SK-N-SH treated with all-trans-retinoic acid at 6 μM for 48 hours (cell line): Measurements from ENCODE around the gene HDHD2.

Source experiments
- CSDC2 ChIP-seq: fragments of 250-450 bp; sonication (Bioruptor Pico); IDR thresholded peaks from 2 replicates; pipeline ENCODE4 v1.5.0; 2020; ENCODE audit warnings: mild to moderate bottlenecking, moderate library complexity
- PPARA ChIP-seq: fragments of 250-450 bp; sonication (Bioruptor Pico); IDR thresholded peaks from 2 replicates; pipeline ENCODE4 v1.5.0; 2020; ENCODE audit warnings: mild to moderate bottlenecking, borderline replicate concordance
- TOX ChIP-seq: fragments of 250-450 bp; sonication (Bioruptor Pico); IDR thresholded peaks from 2 replicates; pipeline ENCODE4 v1.8.0; 2021; ENCODE audit warnings: mild to moderate bottlenecking, moderate library complexity, borderline replicate concordance
- ZFP3 ChIP-seq: fragments of 250-450 bp; sonication (Bioruptor Pico); IDR thresholded peaks from 2 replicates; pipeline ENCODE4 v1.5.0; 2020; ENCODE audit warnings: mild to moderate bottlenecking, moderate library complexity
- TF ChIP-seq, protein P1 (sequence below): fragments of 250-450 bp; sonication (Bioruptor Pico); IDR thresholded peaks from 2 replicates; pipeline ENCODE4 v1.5.0; 2020; ENCODE audit warnings: mild to moderate bottlenecking, moderate library complexity
- TF ChIP-seq, protein P2 (sequence below): fragments of 250-450 bp; sonication (Bioruptor Pico); IDR thresholded peaks from 2 replicates; pipeline ENCODE4 v1.8.0; 2020; ENCODE audit warnings: mild to moderate bottlenecking, moderate library complexity, borderline replicate concordance
- TF ChIP-seq, protein P3 (sequence below): fragments of 250-450 bp; sonication (Bioruptor Pico); IDR thresholded peaks from 2 replicates; pipeline ENCODE4 v1.5.1; 2021; ENCODE audit warnings: mild to moderate bottlenecking, moderate library complexity
- TF ChIP-seq, protein P4 (sequence below): fragments of 250-450 bp; sonication (Bioruptor Pico); IDR thresholded peaks from 2 replicates; pipeline ENCODE4 v1.5.1; 2020; ENCODE audit warnings: low read depth, mild to moderate bottlenecking, moderate library complexity

DNA sequence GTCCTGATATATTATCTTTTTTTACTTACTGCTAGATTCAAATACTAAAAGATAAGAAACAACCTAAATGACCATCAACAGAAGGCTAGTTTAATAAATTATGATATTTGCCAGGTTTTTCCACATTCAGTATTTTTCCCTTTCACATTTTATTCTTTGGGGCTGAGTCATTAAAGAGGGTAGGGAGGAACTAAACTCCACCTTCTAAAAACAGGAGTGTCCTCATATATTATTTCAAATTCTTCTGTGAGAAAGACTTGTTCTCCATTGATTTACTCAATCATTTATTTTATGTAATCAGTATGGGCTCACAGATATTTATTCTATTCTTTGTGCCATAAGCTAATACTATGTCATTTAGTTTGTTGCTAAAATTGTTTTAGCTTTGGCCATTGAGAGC lies 9.0 kb downstream of the HDHD2 start:
- TF ChIP-seq, protein P1, sequence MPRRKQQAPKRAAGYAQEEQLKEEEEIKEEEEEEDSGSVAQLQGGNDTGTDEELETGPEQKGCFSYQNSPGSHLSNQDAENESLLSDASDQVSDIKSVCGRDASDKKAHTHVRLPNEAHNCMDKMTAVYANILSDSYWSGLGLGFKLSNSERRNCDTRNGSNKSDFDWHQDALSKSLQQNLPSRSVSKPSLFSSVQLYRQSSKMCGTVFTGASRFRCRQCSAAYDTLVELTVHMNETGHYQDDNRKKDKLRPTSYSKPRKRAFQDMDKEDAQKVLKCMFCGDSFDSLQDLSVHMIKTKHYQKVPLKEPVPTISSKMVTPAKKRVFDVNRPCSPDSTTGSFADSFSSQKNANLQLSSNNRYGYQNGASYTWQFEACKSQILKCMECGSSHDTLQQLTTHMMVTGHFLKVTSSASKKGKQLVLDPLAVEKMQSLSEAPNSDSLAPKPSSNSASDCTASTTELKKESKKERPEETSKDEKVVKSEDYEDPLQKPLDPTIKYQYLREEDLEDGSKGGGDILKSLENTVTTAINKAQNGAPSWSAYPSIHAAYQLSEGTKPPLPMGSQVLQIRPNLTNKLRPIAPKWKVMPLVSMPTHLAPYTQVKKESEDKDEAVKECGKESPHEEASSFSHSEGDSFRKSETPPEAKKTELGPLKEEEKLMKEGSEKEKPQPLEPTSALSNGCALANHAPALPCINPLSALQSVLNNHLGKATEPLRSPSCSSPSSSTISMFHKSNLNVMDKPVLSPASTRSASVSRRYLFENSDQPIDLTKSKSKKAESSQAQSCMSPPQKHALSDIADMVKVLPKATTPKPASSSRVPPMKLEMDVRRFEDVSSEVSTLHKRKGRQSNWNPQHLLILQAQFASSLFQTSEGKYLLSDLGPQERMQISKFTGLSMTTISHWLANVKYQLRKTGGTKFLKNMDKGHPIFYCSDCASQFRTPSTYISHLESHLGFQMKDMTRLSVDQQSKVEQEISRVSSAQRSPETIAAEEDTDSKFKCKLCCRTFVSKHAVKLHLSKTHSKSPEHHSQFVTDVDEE (CRISPR knock-in tag) = no peak
- TF ChIP-seq ZFP3 (CRISPR knock-in tag) (no peak), TOX (CRISPR knock-in tag) (no peak), PPARA (no peak), CSDC2 (CRISPR knock-in tag) (no peak)
- TF ChIP-seq, protein P2, sequence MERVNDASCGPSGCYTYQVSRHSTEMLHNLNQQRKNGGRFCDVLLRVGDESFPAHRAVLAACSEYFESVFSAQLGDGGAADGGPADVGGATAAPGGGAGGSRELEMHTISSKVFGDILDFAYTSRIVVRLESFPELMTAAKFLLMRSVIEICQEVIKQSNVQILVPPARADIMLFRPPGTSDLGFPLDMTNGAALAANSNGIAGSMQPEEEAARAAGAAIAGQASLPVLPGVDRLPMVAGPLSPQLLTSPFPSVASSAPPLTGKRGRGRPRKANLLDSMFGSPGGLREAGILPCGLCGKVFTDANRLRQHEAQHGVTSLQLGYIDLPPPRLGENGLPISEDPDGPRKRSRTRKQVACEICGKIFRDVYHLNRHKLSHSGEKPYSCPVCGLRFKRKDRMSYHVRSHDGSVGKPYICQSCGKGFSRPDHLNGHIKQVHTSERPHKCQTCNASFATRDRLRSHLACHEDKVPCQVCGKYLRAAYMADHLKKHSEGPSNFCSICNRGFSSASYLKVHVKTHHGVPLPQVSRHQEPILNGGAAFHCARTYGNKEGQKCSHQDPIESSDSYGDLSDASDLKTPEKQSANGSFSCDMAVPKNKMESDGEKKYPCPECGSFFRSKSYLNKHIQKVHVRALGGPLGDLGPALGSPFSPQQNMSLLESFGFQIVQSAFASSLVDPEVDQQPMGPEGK = no peak
- TF ChIP-seq, protein P3, sequence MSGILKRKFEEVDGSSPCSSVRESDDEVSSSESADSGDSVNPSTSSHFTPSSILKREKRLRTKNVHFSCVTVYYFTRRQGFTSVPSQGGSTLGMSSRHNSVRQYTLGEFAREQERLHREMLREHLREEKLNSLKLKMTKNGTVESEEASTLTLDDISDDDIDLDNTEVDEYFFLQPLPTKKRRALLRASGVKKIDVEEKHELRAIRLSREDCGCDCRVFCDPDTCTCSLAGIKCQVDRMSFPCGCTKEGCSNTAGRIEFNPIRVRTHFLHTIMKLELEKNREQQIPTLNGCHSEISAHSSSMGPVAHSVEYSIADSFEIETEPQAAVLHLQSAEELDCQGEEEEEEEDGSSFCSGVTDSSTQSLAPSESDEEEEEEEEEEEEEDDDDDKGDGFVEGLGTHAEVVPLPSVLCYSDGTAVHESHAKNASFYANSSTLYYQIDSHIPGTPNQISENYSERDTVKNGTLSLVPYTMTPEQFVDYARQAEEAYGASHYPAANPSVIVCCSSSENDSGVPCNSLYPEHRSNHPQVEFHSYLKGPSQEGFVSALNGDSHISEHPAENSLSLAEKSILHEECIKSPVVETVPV = no peak
- TF ChIP-seq, protein P4, sequence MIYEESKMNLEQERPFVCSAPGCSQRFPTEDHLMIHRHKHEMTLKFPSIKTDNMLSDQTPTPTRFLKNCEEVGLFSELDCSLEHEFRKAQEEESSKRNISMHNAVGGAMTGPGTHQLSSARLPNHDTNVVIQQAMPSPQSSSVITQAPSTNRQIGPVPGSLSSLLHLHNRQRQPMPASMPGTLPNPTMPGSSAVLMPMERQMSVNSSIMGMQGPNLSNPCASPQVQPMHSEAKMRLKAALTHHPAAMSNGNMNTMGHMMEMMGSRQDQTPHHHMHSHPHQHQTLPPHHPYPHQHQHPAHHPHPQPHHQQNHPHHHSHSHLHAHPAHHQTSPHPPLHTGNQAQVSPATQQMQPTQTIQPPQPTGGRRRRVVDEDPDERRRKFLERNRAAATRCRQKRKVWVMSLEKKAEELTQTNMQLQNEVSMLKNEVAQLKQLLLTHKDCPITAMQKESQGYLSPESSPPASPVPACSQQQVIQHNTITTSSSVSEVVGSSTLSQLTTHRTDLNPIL = no peak
